Measurements from ENCODE around the gene SDCCAG8.

DNA sequence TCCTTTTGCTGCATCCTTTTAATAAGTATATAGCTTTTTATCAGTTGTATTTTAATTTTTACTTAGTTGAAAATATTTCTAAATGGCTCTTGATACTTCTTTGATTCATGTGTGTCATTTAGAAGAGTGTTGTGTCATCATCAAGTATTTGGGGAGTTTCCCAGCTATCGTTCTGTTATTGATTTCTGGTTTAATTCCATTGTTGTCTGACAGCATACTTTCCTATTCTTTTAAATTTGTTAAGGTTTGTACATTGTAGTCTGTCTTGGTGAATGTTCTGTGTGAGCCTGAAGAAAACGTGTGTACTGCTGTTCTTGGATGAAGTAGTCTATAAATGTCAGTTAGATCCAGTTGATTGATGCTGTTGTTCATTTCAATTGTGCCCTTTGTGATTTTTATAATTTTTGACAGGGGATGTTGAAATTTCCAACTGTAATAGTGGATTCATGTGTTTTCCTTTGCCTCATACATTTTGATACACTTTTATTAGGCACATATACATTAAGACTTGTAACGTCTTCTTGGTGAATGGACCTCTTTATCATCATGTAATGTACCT, 24.8 kb downstream of the SDCCAG8 start:
- TF ChIP-seq, protein P1, sequence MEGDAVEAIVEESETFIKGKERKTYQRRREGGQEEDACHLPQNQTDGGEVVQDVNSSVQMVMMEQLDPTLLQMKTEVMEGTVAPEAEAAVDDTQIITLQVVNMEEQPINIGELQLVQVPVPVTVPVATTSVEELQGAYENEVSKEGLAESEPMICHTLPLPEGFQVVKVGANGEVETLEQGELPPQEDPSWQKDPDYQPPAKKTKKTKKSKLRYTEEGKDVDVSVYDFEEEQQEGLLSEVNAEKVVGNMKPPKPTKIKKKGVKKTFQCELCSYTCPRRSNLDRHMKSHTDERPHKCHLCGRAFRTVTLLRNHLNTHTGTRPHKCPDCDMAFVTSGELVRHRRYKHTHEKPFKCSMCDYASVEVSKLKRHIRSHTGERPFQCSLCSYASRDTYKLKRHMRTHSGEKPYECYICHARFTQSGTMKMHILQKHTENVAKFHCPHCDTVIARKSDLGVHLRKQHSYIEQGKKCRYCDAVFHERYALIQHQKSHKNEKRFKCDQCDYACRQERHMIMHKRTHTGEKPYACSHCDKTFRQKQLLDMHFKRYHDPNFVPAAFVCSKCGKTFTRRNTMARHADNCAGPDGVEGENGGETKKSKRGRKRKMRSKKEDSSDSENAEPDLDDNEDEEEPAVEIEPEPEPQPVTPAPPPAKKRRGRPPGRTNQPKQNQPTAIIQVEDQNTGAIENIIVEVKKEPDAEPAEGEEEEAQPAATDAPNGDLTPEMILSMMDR (conservative IDR thresholded peaks at IDR 0.05; ENCODE audit: low read depth in 2 of 2) = no peak
- TF ChIP-seq, protein P2, sequence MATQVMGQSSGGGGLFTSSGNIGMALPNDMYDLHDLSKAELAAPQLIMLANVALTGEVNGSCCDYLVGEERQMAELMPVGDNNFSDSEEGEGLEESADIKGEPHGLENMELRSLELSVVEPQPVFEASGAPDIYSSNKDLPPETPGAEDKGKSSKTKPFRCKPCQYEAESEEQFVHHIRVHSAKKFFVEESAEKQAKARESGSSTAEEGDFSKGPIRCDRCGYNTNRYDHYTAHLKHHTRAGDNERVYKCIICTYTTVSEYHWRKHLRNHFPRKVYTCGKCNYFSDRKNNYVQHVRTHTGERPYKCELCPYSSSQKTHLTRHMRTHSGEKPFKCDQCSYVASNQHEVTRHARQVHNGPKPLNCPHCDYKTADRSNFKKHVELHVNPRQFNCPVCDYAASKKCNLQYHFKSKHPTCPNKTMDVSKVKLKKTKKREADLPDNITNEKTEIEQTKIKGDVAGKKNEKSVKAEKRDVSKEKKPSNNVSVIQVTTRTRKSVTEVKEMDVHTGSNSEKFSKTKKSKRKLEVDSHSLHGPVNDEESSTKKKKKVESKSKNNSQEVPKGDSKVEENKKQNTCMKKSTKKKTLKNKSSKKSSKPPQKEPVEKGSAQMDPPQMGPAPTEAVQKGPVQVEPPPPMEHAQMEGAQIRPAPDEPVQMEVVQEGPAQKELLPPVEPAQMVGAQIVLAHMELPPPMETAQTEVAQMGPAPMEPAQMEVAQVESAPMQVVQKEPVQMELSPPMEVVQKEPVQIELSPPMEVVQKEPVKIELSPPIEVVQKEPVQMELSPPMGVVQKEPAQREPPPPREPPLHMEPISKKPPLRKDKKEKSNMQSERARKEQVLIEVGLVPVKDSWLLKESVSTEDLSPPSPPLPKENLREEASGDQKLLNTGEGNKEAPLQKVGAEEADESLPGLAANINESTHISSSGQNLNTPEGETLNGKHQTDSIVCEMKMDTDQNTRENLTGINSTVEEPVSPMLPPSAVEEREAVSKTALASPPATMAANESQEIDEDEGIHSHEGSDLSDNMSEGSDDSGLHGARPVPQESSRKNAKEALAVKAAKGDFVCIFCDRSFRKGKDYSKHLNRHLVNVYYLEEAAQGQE (IDR thresholded peaks at IDR 0.05; ENCODE audit: unreplicated experiment) = no peak
- no peak for TF ChIP-seq POLR2AphosphoS5 (IDR thresholded peaks at IDR 0.05; ENCODE audit: low read depth)
- TF ChIP-seq EZH2 (IDR thresholded peaks at IDR 0.05; ENCODE audit: low read depth, unreplicated experiment) = no peak
- no peak for TF ChIP-seq STAT1 (IDR thresholded peaks at IDR 0.05; ENCODE audit: unreplicated experiment)
- no peak for TF ChIP-seq ZNF331 (CRISPR knock-in tag; IDR thresholded peaks at IDR 0.05; ENCODE audit: low read depth)
- no peak for TF ChIP-seq ZNF114 (CRISPR knock-in tag; IDR thresholded peaks at IDR 0.05)

Measured in GM23338 (cell line).